H1 (cell line): Measurements from ENCODE around the gene ZDHHC16. TPM values are rescaled to one million over a fixed set of nuclear protein-coding genes. Genes with fewer than 3 reads are reported as not detected.

Source experiments
- CTCF ChIA-PET: fragments of 300-600 bp; sonication (Branson Sonifier 250); formaldehyde crosslinking; loops from one replicate; lab custom pipeline; 2021; ENCODE audit not compliant: partially characterized antibody; lab: Charles Lee
- POLR2A ChIA-PET: fragments of 300-600 bp; sonication (Branson Sonifier 250); formaldehyde crosslinking; loops from one replicate; lab custom pipeline; 2021; ENCODE audit warnings: inconsistent platforms; ENCODE audit not compliant: partially characterized antibody; lab: Charles Lee
- DNase-seq, 2 experiments: peaks; one replicate each; pipeline versions ENCODE4 v3.0.0 to v3.0.0-alpha.2; 2010 to 2022; ENCODE audit warnings: low spot score in 2 of 2, low read depth in 1 of 2, mixed read lengths in 1 of 2
- FAIRE-seq: peaks from 2 replicates; lab custom pipeline; 2011; peaks lifted over from hg19 to GRCh38; lab: Jason Lieb, UNC
- H2AFZ ChIP-seq: 2 replicates; pipeline ENCODE4 v1.8.1; 2012; ENCODE audit warnings: low read length, inconsistent platforms
- H2AK5ac ChIP-seq: 2 replicates; pipeline ENCODE4 v1.6.1; 2013; ENCODE audit warnings: low read depth, low read length
- H2BK120ac ChIP-seq: replicated peaks from 2 replicates; pipeline ENCODE3; 2013; ENCODE audit warnings: low read depth, low read length, inconsistent platforms
- H2BK12ac ChIP-seq: 2 replicates; pipeline ENCODE4 v1.6.1; 2013; ENCODE audit warnings: low read depth, low read length
- H2BK15ac ChIP-seq: 2 replicates; pipeline ENCODE4 v1.6.1; 2013; ENCODE audit warnings: low read length
- H2BK20ac ChIP-seq: 2 replicates; pipeline ENCODE4 v1.6.1; 2013; ENCODE audit warnings: low read length
- H2BK5ac ChIP-seq: 2 replicates; pipeline ENCODE4 v1.6.1; 2013; ENCODE audit warnings: low read depth, low read length
- H3K14ac ChIP-seq: 2 replicates; pipeline ENCODE4 v1.6.1; 2013; ENCODE audit warnings: inconsistent platforms; ENCODE audit not compliant: insufficient read length
- H3K18ac ChIP-seq: 2 replicates; pipeline ENCODE4 v1.6.1; 2013; ENCODE audit warnings: low read length; ENCODE audit errors: extremely low read depth
- H3K23ac ChIP-seq: 2 replicates; pipeline ENCODE4 v1.6.1; 2013; ENCODE audit warnings: inconsistent platforms; ENCODE audit not compliant: insufficient read length
- H3K23me2 ChIP-seq: 2 replicates; pipeline ENCODE4 v1.6.1; 2013; ENCODE audit warnings: low read depth, low read length
- H3K27ac ChIP-seq: 2 replicates; pipeline ENCODE4 v1.6.1; 2011; ENCODE audit warnings: low read depth, low read length, inconsistent platforms
- H3K27me3 ChIP-seq, 4 experiments: replicated peaks in 1 of 4; 1 replicate in 1 of 4; 2 replicates in 3 of 4; pipeline versions ENCODE4 v1.6.1 to v1.8.1; 2011 to 2013; ENCODE audit warnings: low read length in 3 of 4, mild to moderate bottlenecking in 3 of 4, inconsistent platforms in 2 of 4, mixed read lengths in 2 of 4, moderate library complexity in 1 of 4; ENCODE audit not compliant: control insufficient read depth in 3 of 4, insufficient read depth in 3 of 4; ENCODE audit errors: extremely low read depth in 1 of 4
- H3K36me3 ChIP-seq, 4 experiments: 2 replicates each; pipeline versions ENCODE4 v1.6.1 to v1.8.1; 2011 to 2013; ENCODE audit warnings: mild to moderate bottlenecking in 4 of 4, low read length in 3 of 4, moderate library complexity in 2 of 4, control low read depth in 1 of 4, inconsistent platforms in 1 of 4; ENCODE audit not compliant: insufficient read depth in 4 of 4, control insufficient read depth in 2 of 4
- H3K4ac ChIP-seq: replicated peaks from 2 replicates; pipeline ENCODE3; 2013; ENCODE audit warnings: low read length, low read depth, mixed read lengths, inconsistent platforms; ENCODE audit not compliant: insufficient read length
- H3K4me1 ChIP-seq, 4 experiments: replicated peaks in 1 of 4; 1 replicate in 1 of 4; 2 replicates in 3 of 4; pipeline versions ENCODE4 v1.6.1 to v1.8.1; 2011 to 2013; ENCODE audit warnings: low read length in 3 of 4, inconsistent platforms in 2 of 4, mixed read lengths in 1 of 4; ENCODE audit not compliant: insufficient read depth in 4 of 4, control insufficient read depth in 3 of 4
- H3K4me2 ChIP-seq, 2 experiments: 2 replicates each; pipeline versions ENCODE4 v1.6.1 to v1.8.1; 2011 to 2013; ENCODE audit warnings: low read depth in 2 of 2, low read length in 2 of 2, control low read depth in 1 of 2, inconsistent platforms in 1 of 2, mild to moderate bottlenecking in 1 of 2; ENCODE audit not compliant: insufficient read depth in 1 of 2
- H3K4me3 ChIP-seq, 4 experiments: fragments of 200-600, 300-600 bp in 1 of 4; sonication (generic), shearing (Covaris generic), sonication (Bioruptor Twin) in 1 of 4; 2 replicates each; pipeline versions ENCODE4 v1.5.1 to v1.8.1; 2011 to 2016; ENCODE audit warnings: low read length in 4 of 4, low read depth in 3 of 4, control low read depth in 2 of 4, inconsistent platforms in 2 of 4, mild to moderate bottlenecking in 2 of 4, mixed read lengths in 1 of 4, moderate library complexity in 1 of 4; ENCODE audit not compliant: insufficient read depth in 2 of 4; ENCODE audit errors: extremely low read depth in 1 of 4
- H3K56ac ChIP-seq: replicated peaks from 2 replicates; pipeline ENCODE3; 2013; ENCODE audit warnings: low read depth, mild to moderate bottlenecking, mixed read lengths, low read length, inconsistent platforms; ENCODE audit not compliant: insufficient read length
- H3K79me1 ChIP-seq: 2 replicates; pipeline ENCODE4 v1.6.1; 2013; ENCODE audit warnings: low read depth, low read length, control low read depth
- H3K79me2 ChIP-seq, 2 experiments: 2 replicates each; pipeline versions ENCODE4 v1.6.1 to v1.8.1; 2012 to 2013; ENCODE audit warnings: low read length in 2 of 2, mild to moderate bottlenecking in 2 of 2, inconsistent platforms in 1 of 2; ENCODE audit not compliant: insufficient read depth in 2 of 2, control insufficient read depth in 1 of 2
- H3K9ac ChIP-seq, 4 experiments: replicated peaks in 1 of 4; 1 replicate in 1 of 4; 2 replicates in 3 of 4; pipeline versions ENCODE4 v1.6.1 to v1.8.1; 2011 to 2013; ENCODE audit warnings: low read depth in 3 of 4, low read length in 3 of 4, control low read depth in 2 of 4, mild to moderate bottlenecking in 2 of 4, moderate library complexity in 2 of 4, inconsistent platforms in 1 of 4; ENCODE audit errors: extremely low read depth in 1 of 4
- H3K9me3 ChIP-seq, 2 experiments: 2 replicates each; pipeline versions ENCODE4 v1.6.1 to v1.8.1; 2012 to 2013; ENCODE audit warnings: mild to moderate bottlenecking in 2 of 2, moderate library complexity in 2 of 2, control low read depth in 1 of 2, inconsistent platforms in 1 of 2, low read depth in 1 of 2, low read length in 1 of 2, mixed read lengths in 1 of 2; ENCODE audit not compliant: insufficient read depth in 2 of 2
- H4K20me1 ChIP-seq, 2 experiments: replicated peaks in 1 of 2; 2 replicates each; pipeline versions ENCODE3 to v1.8.1; 2011 to 2013; ENCODE audit warnings: inconsistent platforms in 2 of 2, low read length in 2 of 2, mild to moderate bottlenecking in 1 of 2; ENCODE audit not compliant: insufficient read depth in 2 of 2, control insufficient read depth in 1 of 2
- H4K5ac ChIP-seq: 2 replicates; pipeline ENCODE4 v1.6.1; 2013; ENCODE audit warnings: low read length, low read depth, mixed read lengths, inconsistent platforms; ENCODE audit not compliant: insufficient read length
- H4K8ac ChIP-seq: 2 replicates; pipeline ENCODE4 v1.8.0; 2013; ENCODE audit warnings: mild to moderate bottlenecking, moderate library complexity, low read length, inconsistent platforms; ENCODE audit not compliant: insufficient read depth; ENCODE audit errors: extremely low read depth
- H4K91ac ChIP-seq: replicated peaks from 2 replicates; pipeline ENCODE3; 2013; ENCODE audit warnings: low read length, mixed read lengths, inconsistent platforms; ENCODE audit not compliant: insufficient read length
- ASH2L ChIP-seq: fragments of 200-600, 300-600 bp; sonication (generic); IDR thresholded peaks from one replicate; pipeline ENCODE4 v1.7.1; 2017; ENCODE audit warnings: low read length
- CBX5 ChIP-seq: fragments of 300-800, 300-1000 bp; sonication (generic); IDR thresholded peaks from 2 replicates; pipeline ENCODE4 v1.7.1; 2016; ENCODE audit warnings: antibody characterized with exemption, low read length, low read depth
- FOSL1 ChIP-seq: IDR thresholded peaks from 2 replicates; pipeline ENCODE4 v1.6.1; 2011; ENCODE audit warnings: mild to moderate bottlenecking, low read depth, low read length, moderate library complexity; ENCODE audit not compliant: insufficient read depth
- JUN ChIP-seq: IDR thresholded peaks from 2 replicates; pipeline ENCODE4 v1.6.1; 2011; ENCODE audit warnings: low read depth, mild to moderate bottlenecking, improper control_type of control experiment, low read length
- MAFK ChIP-seq: IDR thresholded peaks from 2 replicates; pipeline ENCODE4 v1.6.1; 2012; ENCODE audit warnings: low read depth, mild to moderate bottlenecking, improper control_type of control experiment, low read length
- RAD21 ChIP-seq, 2 experiments: IDR thresholded peaks in 1 of 2; conservative IDR thresholded peaks in 1 of 2; 2 replicates each; pipeline ENCODE4 v1.6.1; 2011; ENCODE audit warnings: low read depth in 2 of 2, low read length in 2 of 2, improper control_type of control experiment in 1 of 2, inconsistent platforms in 1 of 2, mild to moderate bottlenecking in 1 of 2, moderate library complexity in 1 of 2
- RNF2 ChIP-seq: fragments of 200-900, 300-1000 bp; sonication (generic); IDR thresholded peaks from 2 replicates; pipeline ENCODE4 v1.7.1; 2016; ENCODE audit warnings: borderline replicate concordance, low read depth, mild to moderate bottlenecking, antibody characterized with exemption, low read length; ENCODE audit not compliant: poor library complexity, severe bottlenecking; ENCODE audit errors: missing control alignments
- SP2 ChIP-seq: IDR thresholded peaks from 2 replicates; pipeline ENCODE4 v1.6.1; 2012; ENCODE audit warnings: mild to moderate bottlenecking, low read length, inconsistent platforms
- SP4 ChIP-seq: IDR thresholded peaks from 2 replicates; pipeline ENCODE4 v1.6.1; 2012; ENCODE audit warnings: low read length, inconsistent platforms
- SRF ChIP-seq: IDR thresholded peaks from 2 replicates; pipeline ENCODE4 v1.6.1; 2011; ENCODE audit warnings: mild to moderate bottlenecking, low read depth, low read length, moderate library complexity
- TBP ChIP-seq: IDR thresholded peaks from 2 replicates; pipeline ENCODE4 v1.6.1; 2011; ENCODE audit warnings: low read depth, low read length, improper control_type of control experiment
- WGBS, 2 experiments: shearing (Covaris generic) in 1 of 2; methylation state at CpG; one replicate each; pipeline versions ENCODE4 v1.1.6 to v1.1.7; 2013 to 2015; ENCODE audit warnings: low lambda C conversion rate in 2 of 2, mixed read lengths in 2 of 2, inconsistent platforms in 1 of 2, low coverage in 1 of 2, missing lambda C conversion rate in 1 of 2; ENCODE audit not compliant: insufficient replicate concordance in 2 of 2, insufficient coverage in 1 of 2, insufficient read length in 1 of 2; ENCODE audit errors: extremely low coverage in 1 of 2, missing lambda C conversion rate in 1 of 2; 5-methylcytosine and 5-hydroxymethylcytosine counted together
- polyA plus RNA-seq, 7 experiments: library from polyadenylated mRNA; depleted of rRNA in 3 of 7; stranded (reverse) in 5 of 7; unstranded in 2 of 7; fragments of >200 nt in 5 of 7; fragments of 200-250 nt in 2 of 7; gene quantifications; 1 replicate in 5 of 7; 2 replicates in 1 of 7; 4 replicates in 1 of 7; pipeline versions ENCODE4 v1.2.1 to v1.2.3, GENCODE V29; 2011 to 2013; ENCODE audit warnings: missing spikeins in 2 of 7, mixed read lengths in 2 of 7
- total RNA-seq: library from RNA; stranded (reverse); fragmentation: NEBNext Ultra II Directional; extraction: Animal tissue kit (Norgen Biotek cat#: 25700); gene quantifications from 2 replicates; pipeline ENCODE4 v1.2.1, GENCODE V29; 2021

ZDHHC16 gene
- total and polyA plus RNA-seq, 2 of the 8 experiments (the other 6 are each of a cell fraction or from before 2014, with no cell fraction given): 45.9 to 108 TPM

GRCh38 chr10:97400665-97401454 lies 45.1 kb upstream of the ZDHHC16 start, which contains the start of gene RRP12:
TSS of gene RRP12 (minus strand) at chr10:97401340. CDS start at chr10:97401231, 109 bp downstream.
- DNase-seq: peak; percentile 82 to 84
- H4K5ac ChIP-seq: no peak within 1 kb of the TSS
- 3% methylated on average over 39 of the region's 39 CpGs; no CpG with 5 or more reads in 1 of the 2 experiments for WGBS, 2 experiments
- H3K4me1 ChIP-seq: peaks cover 0 to 7% (median 5%) of the 10 kb centered on the region in 4 experiments; a peak in 4 of 7 replicates
- no peak within 1 kb of the TSS for H3K23ac ChIP-seq
- H2BK15ac ChIP-seq: no peak within 1 kb of the TSS
- no peak within 1 kb of the TSS for H2BK20ac ChIP-seq
- no peak within 1 kb of the TSS for H3K4ac ChIP-seq
- H3K27ac ChIP-seq: peak within 1 kb of the TSS; percentile 72
- peak within 1 kb of the TSS; percentile 73 for H2BK5ac ChIP-seq
- no peak within 1 kb of the TSS for H3K14ac ChIP-seq
- H2AK5ac ChIP-seq: no peak within 1 kb of the TSS
- peak within 1 kb of the TSS; percentile 68 to 85 (median 71) for H3K9ac ChIP-seq
- H3K23me2 ChIP-seq: peaks cover 5% of the 10 kb centered on the region; the same call in 1 of the 2 replicates
- H3K4me3 ChIP-seq: peak within 1 kb of the TSS; percentile 87 to 98 (median 88)
- peak; percentile 100 for FAIRE-seq
- H3K79me1 ChIP-seq: peaks cover 4% of the 10 kb centered on the region; the same call in 1 of the 2 replicates
- peak within 1 kb of the TSS; percentile 97 for H2AFZ ChIP-seq
- H3K56ac ChIP-seq: no peak within 1 kb of the TSS
- H3K79me2 ChIP-seq: peaks cover 0 to 12% of the 10 kb centered on the region in 2 experiments; a peak in 2 of 4 replicates
- peak within 1 kb of the TSS; percentile 81 to 83 for H3K4me2 ChIP-seq
- H2BK12ac ChIP-seq: no peak within 1 kb of the TSS
- POLR2A ChIA-PET: interaction anchor here (0.8 to 4.6 kb wide), 24 partner anchors 8 to 133 kb away, joined by 3 to 31 read pairs (median 4); partner anchors contain the start of genes ARHGAP19, PGAM1 and UBTD1
- H4K20me1 ChIP-seq: peaks cover 0 to 9% of the 10 kb centered on the region in 2 experiments
- CTCF ChIA-PET: interaction anchor here (0.7 to 3.2 kb wide), 11 partner anchors 9 to 473 kb away, joined by 3 to 9 read pairs (median 4); no protein-coding TSS in a partner anchor
- H4K91ac ChIP-seq: no peak within 1 kb of the TSS
- no peaks in the 10 kb centered on the region for H3K27me3 ChIP-seq
- H2BK120ac ChIP-seq: no peak within 1 kb of the TSS
- H3K18ac ChIP-seq: peak within 1 kb of the TSS; percentile 32; the same call in 1 of the 2 replicates
- no peaks in the 10 kb centered on the region for H3K9me3 ChIP-seq
- H3K36me3 ChIP-seq: peaks cover 0 to 28% (median 6%) of the 10 kb centered on the region in 4 experiments; a peak in 4 of 8 replicates
- peak within 1 kb of the TSS; percentile 81; the same call in 1 of the 2 replicates for H4K8ac ChIP-seq
- TF ChIP-seq SP2 (no peak), RAD21 (IDR thresholded peaks at IDR 0.05 in 1 of 2, conservative IDR thresholded peaks at IDR 0.05 in 1 of 2; ENCODE audit: low read depth in 2 of 2, low read length in 2 of 2) (no peak), JUN (no peak), TBP (peak; percentile 70), SP4 (no peak; the same call in 1 of the 2 replicates), ASH2L (peak; percentile 61), RNF2 (no peak), SRF (no peak), CBX5 (no peak), FOSL1 (no peak), MAFK (no peak)
